ENCODE results near the gene KDM6A.
"Not testable (repeated sequence)": the region's sequence is repeated elsewhere in the genome, so short reads cannot be mapped to it uniquely, and the experiment has no call there.

KDM6A gene

DNA sequence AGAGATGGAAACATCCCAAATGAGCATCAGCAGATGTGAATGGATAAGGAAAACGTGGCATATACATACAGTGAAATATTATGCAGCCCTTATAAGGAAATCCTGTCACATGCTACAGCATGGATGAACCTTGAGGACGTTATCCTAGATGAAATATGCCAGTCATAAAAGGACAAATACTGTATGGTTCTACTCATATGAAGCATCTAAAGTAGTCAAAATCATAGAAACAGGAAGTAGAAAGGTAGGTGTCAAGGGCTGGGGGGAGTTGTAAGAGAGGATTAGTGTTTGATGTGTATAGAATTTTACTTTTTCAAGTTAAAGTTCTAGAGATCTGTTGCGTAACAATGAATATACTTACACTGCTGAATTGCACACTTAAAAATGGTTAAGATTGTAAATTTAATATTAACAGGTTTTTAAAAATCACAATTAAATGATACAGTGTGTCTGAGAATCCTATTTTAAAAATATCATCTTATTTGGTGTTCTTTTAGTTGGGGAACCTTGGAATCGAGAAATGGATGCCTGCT lies 58.5 kb downstream of the KDM6A start:
- no peak for DNase-seq

DNA sequence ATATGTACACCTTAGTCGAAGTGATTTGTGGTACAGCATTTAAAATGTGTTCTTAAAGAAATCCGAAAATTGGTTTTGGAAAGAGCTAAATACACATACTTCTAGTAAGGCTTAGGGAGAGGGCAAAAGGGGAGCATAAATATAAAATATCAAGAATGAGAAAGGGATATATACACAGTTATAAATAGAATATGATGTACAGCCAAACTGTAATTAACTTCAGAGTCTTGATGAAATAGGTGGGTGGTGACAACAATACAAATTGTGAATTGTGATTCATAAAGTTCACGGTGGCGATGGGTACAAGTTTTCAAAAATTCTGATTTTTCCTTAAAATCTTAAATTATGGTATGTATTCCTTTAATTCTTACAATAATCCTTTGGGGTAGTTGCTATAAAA lies 62.2 kb downstream of the KDM6A start:
- no peak for DNase-seq

DNA sequence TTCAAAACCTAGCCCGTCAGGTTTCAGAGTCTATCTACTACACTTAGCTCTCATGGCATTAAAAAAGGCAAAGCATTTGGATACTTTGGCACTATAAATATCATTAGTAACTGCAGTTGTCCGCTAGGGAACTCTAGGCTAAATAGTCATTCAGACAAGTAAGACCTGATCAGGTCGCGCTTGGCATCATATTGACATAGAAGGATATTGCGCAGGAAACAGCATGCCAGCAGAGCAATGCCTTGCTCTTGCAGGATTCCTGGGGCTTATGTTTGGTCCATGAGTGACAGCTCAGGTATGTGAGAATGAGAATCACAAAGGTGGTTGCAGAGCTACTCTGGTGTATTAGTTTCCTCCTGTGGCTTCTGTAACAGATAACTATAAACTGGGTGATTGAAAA lies 62.7 kb downstream of the KDM6A start:
- DNase-seq: no peak

DNA sequence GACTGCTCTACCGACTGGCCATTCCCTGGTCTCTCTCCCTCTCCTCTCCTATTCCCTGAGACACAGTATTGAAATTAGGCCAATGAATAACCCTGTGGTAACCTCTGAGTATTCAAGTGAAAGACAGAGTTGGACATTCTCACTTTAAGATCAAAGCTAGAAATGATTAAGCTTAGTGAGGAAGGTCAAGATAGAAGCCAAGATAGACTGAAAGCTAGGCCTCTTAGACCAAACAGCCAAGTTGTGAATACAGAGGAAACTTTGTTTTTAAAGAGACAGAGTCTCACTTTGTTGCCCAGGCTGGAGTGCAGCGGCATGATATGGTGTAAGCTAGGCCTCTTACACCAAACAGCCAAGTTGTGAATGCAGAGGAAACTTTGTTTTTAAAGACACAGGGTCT lies 64.6 kb downstream of the KDM6A start:
- no peak for DNase-seq

DNA sequence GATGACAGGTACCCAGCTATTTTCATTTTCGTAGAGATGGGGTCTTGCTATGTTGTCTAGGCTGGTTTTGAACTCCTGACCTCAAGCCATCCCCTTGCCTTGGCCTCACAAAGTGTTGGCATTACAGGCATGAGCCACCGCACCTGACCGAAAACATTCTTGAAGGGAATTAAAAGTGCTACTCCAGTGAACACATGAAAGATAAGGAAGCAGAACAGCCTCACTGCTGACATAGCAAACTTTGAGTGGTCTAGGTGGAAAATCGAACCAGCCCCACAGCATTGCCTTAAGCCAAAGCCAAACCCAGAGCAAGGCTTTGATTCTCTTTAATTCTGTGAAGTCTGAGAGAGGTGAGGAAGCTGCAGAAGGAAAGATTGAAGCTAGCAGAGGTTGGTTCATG lies 65.1 kb downstream of the KDM6A start:
- no peak for DNase-seq

DNA sequence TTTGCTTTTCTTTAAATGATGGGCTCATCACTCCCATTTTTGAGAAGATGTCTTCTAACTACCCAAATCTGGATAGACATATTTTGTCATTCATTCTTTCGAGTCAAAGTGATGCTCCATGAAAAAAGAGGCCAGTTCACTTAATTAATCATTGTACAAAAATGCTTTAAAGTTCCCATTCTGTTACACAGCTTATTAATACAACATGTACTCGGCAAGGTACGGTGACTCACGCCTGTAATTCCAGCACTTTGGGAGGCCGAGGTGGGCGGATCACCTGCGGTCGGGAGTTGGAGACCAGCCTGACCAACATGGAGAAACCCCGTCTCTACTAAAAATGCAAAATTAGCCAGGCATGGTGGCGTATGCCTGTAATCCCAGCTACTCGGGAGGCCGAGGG lies 67.6 kb downstream of the KDM6A start:
- not testable (repeated sequence) for DNase-seq

DNA sequence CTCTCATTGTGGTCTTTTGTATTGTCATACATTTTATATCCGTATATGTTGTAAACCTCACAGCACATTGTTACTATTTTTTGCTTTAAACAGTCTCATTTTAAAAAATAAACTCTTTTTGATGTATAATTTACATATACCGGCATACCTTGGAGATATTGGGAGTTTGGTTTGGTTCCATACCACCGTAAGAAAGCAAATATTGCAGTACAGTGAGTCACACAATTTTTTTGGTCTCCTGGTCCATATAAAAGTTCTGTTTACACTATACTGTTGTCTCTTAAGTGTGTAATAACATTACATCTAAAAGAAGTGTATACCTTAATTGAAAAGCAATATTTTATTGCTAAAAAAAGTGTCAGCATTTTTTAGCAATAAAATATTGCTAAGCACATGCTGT lies 70.0 kb downstream of the KDM6A start:
- DNase-seq: no peak

DNA sequence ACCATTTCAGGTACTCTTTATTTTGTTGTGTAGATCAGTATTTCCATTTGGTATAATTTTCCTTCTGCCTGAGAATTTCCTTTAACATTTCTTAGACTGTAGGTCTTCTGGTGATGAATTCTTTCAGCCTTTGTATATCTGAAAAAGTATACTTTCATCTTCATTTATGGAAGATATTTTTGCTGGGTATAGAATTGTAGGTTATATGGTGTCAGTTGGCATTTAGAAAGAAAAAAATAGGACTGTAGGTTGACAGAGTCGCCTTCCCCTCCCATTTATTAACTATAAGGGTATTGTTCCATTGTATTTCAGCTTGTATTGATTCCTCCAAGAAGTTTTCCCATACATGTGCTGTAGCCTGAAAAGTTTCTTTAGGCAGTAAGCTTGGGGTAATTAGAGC lies 71.9 kb downstream of the KDM6A start:
- DNase-seq: no peak

DNA sequence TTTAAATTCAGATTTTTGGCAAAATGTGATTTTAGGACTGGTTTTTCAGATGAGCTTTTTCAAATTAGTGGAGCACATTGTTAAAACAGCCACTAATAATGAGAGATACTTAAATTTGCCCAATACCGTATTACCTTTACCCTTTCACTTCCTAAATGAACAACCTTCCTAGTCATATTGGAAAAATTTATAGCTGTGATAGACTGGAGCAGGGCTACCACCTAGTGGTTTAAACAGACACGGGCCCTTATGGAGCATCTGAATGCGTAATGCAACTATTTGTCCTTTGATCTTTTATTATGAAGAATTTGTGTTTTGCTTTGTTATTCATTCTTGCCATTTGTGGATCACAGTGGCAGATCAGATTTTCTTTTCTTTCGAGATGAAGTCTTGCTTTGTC lies 72.7 kb downstream of the KDM6A start:
- DNase-seq: no peak

DNA sequence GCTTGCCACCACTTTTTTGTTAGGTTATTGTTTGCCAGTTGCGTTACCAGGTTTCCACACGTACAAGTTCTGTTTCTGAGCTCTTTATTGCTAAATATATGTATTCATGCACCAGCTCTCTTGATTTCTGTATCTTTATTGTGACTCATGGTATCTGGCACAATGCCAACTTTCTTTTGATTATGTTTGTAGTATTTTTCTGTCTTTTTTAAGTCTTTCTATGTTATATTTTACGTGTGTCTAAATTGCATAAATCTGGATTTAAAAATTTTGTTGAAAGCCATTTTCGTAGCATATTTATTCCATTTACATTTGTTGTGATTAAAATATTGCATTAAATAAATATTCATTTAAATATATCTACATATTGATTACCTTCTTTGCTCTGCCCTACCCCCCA lies 73.8 kb downstream of the KDM6A start:
- no peak for DNase-seq

DNA sequence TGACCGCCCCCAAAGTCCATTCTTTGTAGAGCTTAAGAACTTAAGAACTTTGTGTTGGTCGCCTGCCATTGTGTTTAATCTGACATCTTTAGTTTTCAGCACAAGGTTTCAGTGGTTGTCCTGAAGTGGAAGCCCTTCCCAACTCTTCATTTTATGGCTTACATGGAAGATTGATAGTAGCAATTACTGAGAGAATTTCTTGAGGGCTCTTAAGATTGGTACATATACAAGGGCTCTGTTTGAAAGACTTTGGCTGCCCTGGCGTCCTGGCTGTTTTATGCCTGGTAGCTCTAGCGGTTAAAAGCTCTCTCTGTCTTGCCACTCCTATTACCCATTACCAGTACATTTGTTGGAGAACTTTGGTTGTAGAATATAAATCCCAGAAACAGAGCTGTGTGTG lies 75.0 kb downstream of the KDM6A start:
- DNase-seq: no peak

DNA sequence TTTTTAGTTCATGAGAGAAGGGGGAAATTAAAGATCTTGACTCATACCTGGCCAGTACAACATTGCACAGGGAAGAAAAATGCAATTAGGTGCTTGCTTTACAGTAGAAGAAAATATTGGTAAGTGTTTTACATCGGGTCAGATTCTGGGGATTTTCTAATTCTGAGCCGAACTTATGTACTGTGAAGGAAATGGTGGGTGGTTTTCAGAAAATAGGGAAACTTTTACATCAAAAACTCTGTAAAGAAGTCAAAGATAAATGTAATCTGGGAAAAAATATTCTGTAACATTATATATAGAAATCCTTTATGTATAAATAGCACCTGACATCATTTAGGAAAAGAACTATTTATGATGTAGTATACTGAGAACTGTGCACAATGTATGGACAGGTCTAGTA lies 75.4 kb downstream of the KDM6A start:
- no peak for DNase-seq

DNA sequence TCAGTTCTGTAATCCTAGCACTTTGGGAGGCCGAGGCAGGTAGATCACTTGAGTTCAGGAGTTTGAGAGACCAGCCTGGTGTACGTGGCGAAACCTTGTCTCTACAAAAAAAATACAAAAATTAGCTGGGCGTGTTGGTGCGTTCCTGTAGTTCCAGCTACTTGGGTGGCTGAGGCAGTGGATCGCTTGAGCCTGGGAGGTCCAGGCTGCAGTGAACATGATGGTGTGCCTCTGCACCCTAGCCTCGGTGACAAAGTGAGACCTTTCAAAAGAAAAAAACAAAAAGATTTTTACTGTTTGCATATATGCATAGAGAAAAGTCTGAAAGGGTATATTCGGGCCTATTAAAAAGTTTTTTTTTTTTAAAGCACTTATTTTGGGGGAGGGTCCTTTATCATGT lies 76.1 kb downstream of the KDM6A start:
- no peak for DNase-seq

DNA sequence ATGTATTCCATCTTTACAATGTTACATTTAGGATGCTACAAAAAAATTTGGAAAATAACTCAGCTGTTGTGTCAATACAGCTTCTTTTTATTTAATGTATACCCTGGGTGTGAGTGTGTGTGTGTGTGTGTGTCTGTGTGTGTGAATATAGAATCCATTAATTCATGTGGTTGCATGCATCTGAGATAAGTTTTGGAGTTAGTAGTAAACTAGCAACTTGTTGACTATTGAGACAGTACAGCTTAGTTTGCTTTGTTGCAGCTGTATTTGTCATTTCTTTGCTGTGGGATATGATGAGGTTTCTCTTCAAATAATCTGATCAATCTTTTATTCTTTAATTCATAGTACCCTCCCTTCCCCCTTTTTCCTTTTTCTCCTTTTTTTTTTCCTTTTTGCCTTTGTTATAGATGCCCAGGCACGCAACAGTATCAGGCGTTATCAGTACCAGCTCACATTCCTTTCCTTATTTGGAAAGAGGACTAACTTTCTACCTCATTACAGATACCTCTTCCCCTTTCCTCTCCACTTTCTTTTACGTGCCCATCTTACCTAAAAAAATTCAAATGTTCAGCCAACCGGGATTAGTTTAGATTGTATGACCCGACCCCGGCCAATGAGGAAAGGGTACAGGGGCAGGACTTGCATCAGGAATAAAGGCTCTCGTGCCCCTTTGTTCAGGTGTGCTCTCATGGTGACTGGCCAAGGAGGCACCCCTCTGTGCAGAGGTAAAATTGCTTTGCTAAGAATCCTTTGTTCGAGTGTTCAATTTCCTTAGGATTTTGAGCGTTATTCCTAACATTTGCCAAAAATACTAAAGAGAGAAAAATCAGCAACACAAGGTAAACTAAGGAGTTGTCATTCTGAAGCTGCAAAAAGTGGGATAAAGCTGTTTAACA lies 77.7 kb downstream of the KDM6A start:
- not testable (repeated sequence) for DNase-seq

DNA sequence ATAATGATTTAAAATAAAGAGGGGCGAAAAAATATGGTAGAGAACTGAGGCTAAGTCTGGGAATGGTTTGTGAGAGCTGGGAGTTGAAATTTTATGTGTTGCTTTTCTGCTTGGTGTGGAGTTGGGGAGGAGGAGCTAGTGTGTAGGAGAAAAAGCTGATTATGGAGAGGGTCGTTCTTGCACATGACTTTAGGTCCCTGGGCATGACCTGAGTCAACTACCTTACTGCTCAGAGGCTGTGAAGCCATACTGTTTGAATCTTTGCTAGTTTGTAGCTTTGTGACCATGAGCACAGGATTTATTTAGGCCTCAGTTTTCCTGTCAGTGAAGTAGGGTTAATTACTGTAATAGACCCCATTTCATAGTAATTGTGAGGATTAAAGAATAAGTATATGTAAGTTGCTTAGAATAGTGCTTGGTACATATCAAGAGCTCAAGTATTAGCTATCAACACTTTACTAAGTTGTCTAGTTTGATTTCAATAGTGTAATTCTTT lies 78.6 kb downstream of the KDM6A start:
- DNase-seq: no peak

DNA sequence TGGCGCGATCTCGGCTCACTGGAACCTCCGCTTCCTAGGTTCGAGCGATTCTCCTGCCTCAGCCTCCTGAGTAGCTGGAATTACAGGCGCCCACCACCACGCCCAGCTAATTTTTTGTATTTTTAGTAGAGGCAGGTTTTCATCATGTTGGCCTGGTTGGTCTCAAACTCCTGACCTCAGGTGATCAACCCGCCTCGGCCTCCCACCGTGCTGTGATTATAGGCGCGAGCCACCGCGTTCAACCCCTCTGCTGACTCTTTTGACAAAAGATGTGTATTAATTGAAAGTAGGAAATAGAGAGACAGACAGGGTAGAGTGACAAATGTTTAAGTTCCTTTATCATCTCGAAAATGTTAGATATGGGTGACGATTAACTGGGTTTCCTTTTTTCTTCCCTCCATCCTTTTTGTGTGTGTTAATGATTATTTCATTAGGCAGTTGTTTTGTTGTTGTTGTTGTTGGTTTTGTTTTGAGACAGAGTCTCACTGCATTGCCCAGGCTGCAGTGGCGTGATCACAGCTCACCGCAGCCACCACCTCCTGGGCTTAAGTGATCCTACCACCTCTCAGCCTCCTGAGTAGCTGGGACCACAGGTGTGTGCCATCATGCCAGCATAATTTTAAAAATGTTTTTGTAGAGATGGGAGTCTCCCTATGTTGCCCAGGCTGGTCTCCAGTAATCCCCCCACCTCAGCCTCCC lies 79.5 kb downstream of the KDM6A start:
- no peak for DNase-seq

DNA sequence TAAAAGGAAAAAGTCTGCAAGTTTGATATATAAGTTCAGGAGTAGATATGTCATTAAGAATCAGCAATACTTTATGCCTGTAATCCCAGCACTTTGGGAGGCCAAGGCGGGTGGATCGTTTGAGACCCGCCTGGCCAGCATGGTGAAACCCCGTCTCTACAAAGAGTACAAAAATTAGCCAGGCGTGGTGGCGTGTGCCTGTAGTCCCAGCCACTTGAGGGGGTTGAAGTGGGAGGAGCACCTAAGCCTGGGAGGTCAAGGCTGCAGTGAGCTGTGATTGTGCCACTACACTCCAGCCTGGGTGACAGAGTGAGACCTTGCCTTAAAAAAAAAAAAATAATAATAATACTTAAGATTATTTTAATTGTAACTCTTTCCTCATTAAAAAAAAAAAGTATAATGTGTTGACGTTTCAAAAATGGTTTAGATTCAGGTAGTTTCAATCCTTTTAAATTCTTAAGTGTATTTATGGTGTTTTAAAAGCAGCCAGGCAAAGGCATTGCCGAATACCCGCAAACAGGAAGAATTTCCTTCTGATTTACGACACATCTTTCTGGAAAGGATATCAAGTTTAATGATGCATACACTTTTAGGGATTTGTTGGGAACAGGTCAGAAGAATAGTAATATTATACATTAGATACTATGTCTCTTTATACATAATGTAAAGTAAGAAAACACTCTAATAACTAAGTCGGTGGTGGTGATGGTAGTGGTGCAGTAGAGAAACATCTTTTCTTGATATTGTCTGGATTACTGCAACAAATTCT lies 80.9 kb downstream of the KDM6A start:
- no peak for DNase-seq

DNA sequence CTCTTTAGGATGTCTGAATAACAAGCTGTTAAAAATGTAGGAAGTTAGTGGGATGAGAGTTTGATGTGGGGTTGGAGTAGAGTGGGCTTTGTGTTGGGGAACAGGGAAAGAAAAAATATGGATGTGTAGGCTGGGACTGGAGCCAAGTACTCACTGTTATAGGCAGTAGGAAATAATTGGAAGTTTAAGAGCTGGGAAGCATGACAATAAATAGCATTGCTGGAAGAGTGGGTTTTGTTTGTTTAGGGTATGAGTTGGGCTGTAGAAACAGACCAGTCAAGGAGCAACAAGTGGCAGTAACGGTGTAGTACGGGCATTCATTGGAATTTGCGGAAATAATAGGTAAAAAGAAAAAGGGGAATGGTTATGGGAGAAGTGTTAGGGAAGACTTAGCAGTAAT lies 81.6 kb downstream of the KDM6A start:
- no peak for DNase-seq

DNA sequence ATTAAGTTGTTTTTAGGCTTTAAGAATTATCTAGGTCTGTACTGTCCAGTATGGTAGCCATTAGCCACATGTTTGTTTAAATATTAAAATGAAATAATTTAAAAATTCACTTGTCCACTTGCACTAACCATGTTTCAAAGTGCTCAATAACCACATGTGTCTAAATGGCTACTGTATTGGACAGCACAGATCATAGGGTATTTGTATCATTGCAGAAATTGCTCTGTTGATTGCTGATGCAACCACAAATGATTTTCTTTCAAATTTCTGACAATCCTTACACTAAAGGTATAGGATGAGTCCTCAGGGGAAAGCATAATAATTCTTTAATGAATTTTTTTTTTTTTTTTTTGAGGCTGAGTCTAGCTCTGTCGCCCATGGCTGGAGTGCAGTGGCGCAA lies 84.9 kb downstream of the KDM6A start:
- no peak for DNase-seq

DNA sequence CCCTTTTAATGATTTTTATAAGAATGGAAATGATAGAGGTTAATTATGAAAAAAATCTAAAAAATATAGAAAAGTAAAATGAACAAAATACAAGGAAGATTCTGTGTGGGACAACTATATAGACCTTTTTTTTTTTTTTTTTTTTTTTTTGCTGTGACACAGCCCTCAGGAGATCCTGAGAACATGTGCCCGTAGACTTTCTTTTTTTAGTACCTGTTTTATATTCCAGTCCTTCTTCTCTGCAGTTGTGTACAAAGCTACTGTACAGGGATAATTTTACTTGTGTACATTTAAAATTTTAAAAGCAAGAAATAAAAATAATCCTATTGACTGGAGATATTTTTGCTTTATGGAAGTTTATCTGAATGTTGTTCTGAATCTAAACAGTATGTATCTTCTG lies 85.5 kb downstream of the KDM6A start:
- DNase-seq: no peak

DNA sequence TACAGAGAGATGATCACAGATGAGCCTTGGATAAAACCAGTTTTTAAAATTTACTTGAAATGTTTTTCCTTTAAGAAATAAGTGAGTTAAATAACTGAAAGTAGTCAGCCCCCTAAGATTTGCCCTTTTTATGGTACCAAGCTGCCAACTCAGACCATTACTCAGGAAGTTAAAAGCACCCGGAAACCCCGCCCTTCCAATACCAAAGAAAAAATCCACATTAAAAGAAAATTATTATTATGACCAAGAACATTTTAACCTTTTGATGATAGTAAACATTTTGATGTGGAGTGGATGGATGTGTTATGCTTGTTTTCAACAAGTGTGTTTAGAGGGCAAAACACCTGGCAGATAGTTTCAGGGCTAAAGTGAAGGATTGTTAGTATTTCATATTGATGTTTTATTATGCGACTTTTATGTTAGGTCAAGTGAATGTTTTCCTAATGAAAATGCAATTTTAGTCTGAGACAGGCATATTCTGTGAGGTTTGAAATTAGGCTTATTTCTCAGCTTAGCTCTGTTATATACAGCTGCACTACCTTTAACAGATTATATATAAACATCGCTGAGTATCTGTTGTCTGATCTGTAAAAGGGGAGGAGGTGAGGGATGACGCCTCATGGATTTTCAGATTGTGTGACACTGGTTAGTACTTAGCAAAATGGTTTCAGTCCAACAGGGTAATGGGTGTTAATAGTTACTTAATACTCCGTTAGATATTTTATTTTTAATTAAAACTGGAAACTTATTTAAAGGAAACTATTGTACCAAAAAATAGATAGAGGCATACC lies 89.0 kb downstream of the KDM6A start:
- no peak for DNase-seq

DNA sequence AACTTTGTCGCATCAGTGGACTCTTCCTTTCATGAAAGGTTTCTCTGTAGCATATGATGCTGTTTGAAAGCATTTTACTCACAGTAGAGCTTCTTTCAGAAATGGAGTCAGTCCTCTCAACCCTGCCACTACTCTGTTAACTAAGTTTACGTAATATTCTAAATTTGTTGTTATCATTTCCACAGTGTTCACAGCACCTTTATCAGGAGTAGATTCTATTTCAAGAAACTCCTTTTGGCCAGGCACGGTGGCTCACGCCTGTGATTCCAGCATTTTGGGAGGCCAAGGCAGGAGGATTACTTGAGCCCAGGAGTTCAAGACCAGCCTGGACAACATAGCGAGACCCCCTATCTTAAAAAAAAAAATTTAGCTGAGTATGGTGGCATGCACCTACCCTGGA lies 90.0 kb downstream of the KDM6A start:
- no peak for DNase-seq

DNA sequence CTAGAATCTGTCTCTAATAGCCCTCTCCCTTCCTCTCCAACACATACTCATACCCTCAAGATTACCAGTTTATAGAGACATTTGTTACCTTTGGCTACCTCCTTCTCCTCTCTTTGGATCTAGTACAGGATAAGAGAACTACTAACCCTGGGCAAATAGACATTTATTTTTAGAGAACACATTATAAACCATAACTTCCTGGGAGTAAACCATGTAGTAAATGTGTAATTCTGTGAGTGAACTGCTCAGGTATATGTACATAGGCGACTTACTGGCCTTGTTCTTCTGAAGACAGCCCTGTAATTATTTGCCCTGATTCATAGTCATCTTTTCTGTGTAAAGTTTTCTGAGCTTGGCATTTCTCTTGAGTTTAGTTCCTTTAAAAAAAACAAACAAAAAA lies 94.2 kb downstream of the KDM6A start:
- DNase-seq: no peak

All from EL (cell line).